ENCODE results near the gene DRGX. TPM values are rescaled to one million over a fixed set of nuclear protein-coding genes. Genes with fewer than 3 reads are reported as not detected.

Gene DRGX
- total and polyA plus RNA-seq, 5 experiments from 2014 or later = not detected

- ATAC-seq (no peak), DNase-seq (no peak)
- peaks cover 0 to 1% (median 0%) of the 10 kb centered on the region in 5 donors for H3K27me3 Mint-ChIP-seq
- POLR2A ChIA-PET = no interaction called here
- no peak overlapping the region for H3K4me3 Mint-ChIP-seq
- no peaks in the 10 kb centered on the region for H3K4me1 Mint-ChIP-seq
- H3K36me3 Mint-ChIP-seq = no peaks in the 10 kb centered on the region
- H3K27ac Mint-ChIP-seq = no peak overlapping the region
- no peaks in the 10 kb centered on the region for H3K9me3 Mint-ChIP-seq
These were observed 72.6 kb downstream of the DRGX start for GRCh38 chr10:49323171-49323895.

GRCh38 chr10:49322371-49323170 lies 73.3 kb downstream of the DRGX start:
- Mint-ChIP-seq H3K4me1 (no peaks in the 10 kb centered on the region), H3K36me3 (no peaks in the 10 kb centered on the region), H3K4me3 (no peak overlapping the region), H3K9me3 (no peaks in the 10 kb centered on the region), H3K27me3 (peaks cover 0 to 1% (median 0%) of the 10 kb centered on the region in 5 donors), H3K27ac (no peak overlapping the region)
- POLR2A ChIA-PET = no interaction called here
- no peak for DNase-seq
- no peak for ATAC-seq

GRCh38 chr10:49321021-49321420 lies 74.9 kb downstream of the DRGX start:
- no peak for DNase-seq
- Mint-ChIP-seq H3K9me3 (no peaks in the 10 kb centered on the region), H3K4me1 (no peaks in the 10 kb centered on the region), H3K27ac (no peak overlapping the region), H3K27me3 (peaks cover 0 to 1% (median 0%) of the 10 kb centered on the region in 5 donors), H3K4me3 (no peak overlapping the region), H3K36me3 (no peaks in the 10 kb centered on the region)
- POLR2A ChIA-PET = no interaction called here
- ATAC-seq = no peak

GRCh38 chr10:49320191-49320590 lies 75.7 kb downstream of the DRGX start:
- H3K27ac Mint-ChIP-seq = no peak overlapping the region

DNA sequence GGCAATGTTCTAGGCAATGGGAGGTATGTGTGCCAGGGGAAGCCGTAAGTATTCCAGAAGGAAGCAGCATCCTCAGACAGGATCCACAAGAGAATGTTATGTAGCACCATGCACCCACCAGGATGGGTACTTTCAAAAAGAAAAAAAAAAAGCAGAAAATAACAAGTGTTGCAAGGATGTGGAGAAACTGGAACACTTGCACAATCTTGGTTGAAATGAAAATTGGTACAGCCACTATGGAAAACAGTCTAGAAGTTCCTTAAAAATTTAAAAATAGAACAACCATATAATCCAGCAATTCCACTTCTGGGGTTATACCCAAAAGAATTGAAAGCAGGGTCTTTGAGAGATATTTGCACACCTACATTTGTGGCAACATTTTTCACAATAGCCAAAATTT lies 76.7 kb downstream of the DRGX start:
- H3K27me3 Mint-ChIP-seq = peaks cover 0 to 1% (median 0%) of the 10 kb centered on the region in 5 donors
- ATAC-seq (no peak), DNase-seq (no peak)
- no peak overlapping the region for H3K27ac Mint-ChIP-seq
- POLR2A ChIA-PET = no interaction called here
- no peaks in the 10 kb centered on the region for H3K36me3 Mint-ChIP-seq
- no peaks in the 10 kb centered on the region for H3K4me1 Mint-ChIP-seq
- H3K9me3 Mint-ChIP-seq = no peaks in the 10 kb centered on the region
- H3K4me3 Mint-ChIP-seq = no peak overlapping the region

More at GRCh38 chr10:49320191-49320590, 75.7 kb downstream of the DRGX start:
- Mint-ChIP-seq H3K27me3 (peaks cover 0 to 1% (median 0%) of the 10 kb centered on the region in 5 donors), H3K9me3 (no peaks in the 10 kb centered on the region), H3K4me1 (no peaks in the 10 kb centered on the region), H3K4me3 (no peak overlapping the region), H3K36me3 (no peaks in the 10 kb centered on the region)
- POLR2A ChIA-PET = no interaction called here
- ATAC-seq = no peak
- DNase-seq = no peak

GRCh38 chr10:49318755-49319154 lies 77.1 kb downstream of the DRGX start:
- POLR2A ChIA-PET = no interaction called here
- DNase-seq (no peak), ATAC-seq (no peak)
- Mint-ChIP-seq H3K27me3 (peaks cover 0 to 1% (median 0%) of the 10 kb centered on the region in 5 donors), H3K4me1 (no peaks in the 10 kb centered on the region), H3K27ac (no peak overlapping the region), H3K36me3 (no peaks in the 10 kb centered on the region), H3K4me3 (no peak overlapping the region), H3K9me3 (no peaks in the 10 kb centered on the region)

DNA sequence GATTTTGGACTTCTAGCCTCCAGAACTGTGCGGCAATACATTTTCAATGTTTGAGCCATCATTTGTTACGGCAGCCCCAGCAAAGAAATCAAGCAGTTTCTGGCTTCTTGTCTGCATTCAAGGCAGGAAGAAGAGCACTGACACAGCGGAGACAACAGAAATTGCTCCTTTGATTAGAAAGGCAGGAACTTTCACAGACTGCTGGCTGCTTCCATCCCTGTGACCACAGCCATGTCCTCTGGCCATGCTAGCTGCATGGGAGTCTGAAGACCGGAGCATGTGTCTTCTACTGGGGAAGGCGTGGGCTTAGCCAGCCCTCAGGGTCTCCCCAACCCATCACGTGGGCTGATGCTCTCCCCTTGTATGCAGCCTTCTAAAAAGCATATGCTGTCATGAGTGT lies 77.9 kb downstream of the DRGX start:
- Mint-ChIP-seq H3K27me3 (peaks cover 0 to 5% (median 0%) of the 10 kb centered on the region in 5 donors), H3K4me1 (no peaks in the 10 kb centered on the region), H3K36me3 (no peaks in the 10 kb centered on the region), H3K4me3 (no peak overlapping the region), H3K9me3 (no peaks in the 10 kb centered on the region), H3K27ac (no peak overlapping the region)
- POLR2A ChIA-PET = no interaction called here
- no peak for ATAC-seq
- DNase-seq = no peak

- Mint-ChIP-seq H3K27me3 (peaks cover 0 to 5% (median 0%) of the 10 kb centered on the region in 5 donors), H3K36me3 (no peaks in the 10 kb centered on the region), H3K9me3 (no peaks in the 10 kb centered on the region), H3K4me1 (peaks cover 3 to 16% (median 9%) of the 10 kb centered on the region in 4 donors), H3K27ac (no peak overlapping the region), H3K4me3 (no peak overlapping the region)
- ATAC-seq = no peak
- DNase-seq = no peak
- POLR2A ChIA-PET = no interaction called here
These were observed 81.1 kb downstream of the DRGX start for GRCh38 chr10:49314806-49315205.

Other genes starting within 250 kb of the DRGX start
- under 1 TPM in 1 of 2 experiments, not detected in 1; 0.83 TPM for gene TMEM273, start 207.7 kb downstream of the DRGX start, total RNA-seq
- 1 to 10 TPM in 1 of 3 donors, under 1 TPM in 1, not detected in 1; 0.23 to 3.5 TPM for gene TMEM273, start 207.7 kb downstream of the DRGX start, polyA plus RNA-seq
- not detected for gene C10orf71, start 96.9 kb downstream of the DRGX start, total RNA-seq
- gene C10orf71, start 96.9 kb downstream of the DRGX start, polyA plus RNA-seq = not detected
- 10 to 100 TPM; 49.8 to 50.4 TPM for gene ERCC6, start 143.0 kb upstream of the DRGX start, total RNA-seq
- gene ERCC6, start 143.0 kb upstream of the DRGX start, polyA plus RNA-seq = 1 to 10 TPM; 7.9 to 9.0 (median 8.4) TPM
- not detected for gene SLC18A3, start 214.2 kb upstream of the DRGX start, total RNA-seq
- gene SLC18A3, start 214.2 kb upstream of the DRGX start, polyA plus RNA-seq = not detected
- gene CHAT, start 217.9 kb upstream of the DRGX start, total RNA-seq = not detected
- gene CHAT, start 217.9 kb upstream of the DRGX start, polyA plus RNA-seq = not detected

Data from naive thymus-derived CD8-positive, alpha-beta T cell (primary cell).